ENCODE measurements around the gene TASOR.
A peak's percentile ranks its signal among the peaks of the same experiment; 100 is the strongest.
"Not testable (repeated sequence)": the region's sequence is repeated elsewhere in the genome, so short reads cannot be mapped to it uniquely, and the experiment has no call there.

Gene TASOR
- long read RNA-seq, donor 1: 0 reads
- long read RNA-seq, donor 2: 0 reads
- long read RNA-seq, donor 3, partial matches to known transcripts: 16 of 16 reads
- long read RNA-seq, donor 3, other reads (novel, unspliced or antisense): 0 of 16 reads
- long read RNA-seq, donor 4, full-length matches to known transcripts: 1 of 1 reads
- long read RNA-seq, donor 4, partial matches to known transcripts: 0 of 1 reads
- long read RNA-seq, donor 4, other reads (novel, unspliced or antisense): 0 of 1 reads
- long read RNA-seq, donor 5, full-length matches to known transcripts: 1 of 1 reads
- long read RNA-seq, donor 5, partial matches to known transcripts: 0 of 1 reads
- long read RNA-seq, donor 5, other reads (novel, unspliced or antisense): 0 of 1 reads
- long read RNA-seq, donor 6: 0 reads
- long read RNA-seq, donor 7, partial matches to known transcripts: 6 of 6 reads
- long read RNA-seq, donor 7, other reads (novel, unspliced or antisense): 0 of 6 reads
- long read RNA-seq, donor 8: 0 reads

DNA sequence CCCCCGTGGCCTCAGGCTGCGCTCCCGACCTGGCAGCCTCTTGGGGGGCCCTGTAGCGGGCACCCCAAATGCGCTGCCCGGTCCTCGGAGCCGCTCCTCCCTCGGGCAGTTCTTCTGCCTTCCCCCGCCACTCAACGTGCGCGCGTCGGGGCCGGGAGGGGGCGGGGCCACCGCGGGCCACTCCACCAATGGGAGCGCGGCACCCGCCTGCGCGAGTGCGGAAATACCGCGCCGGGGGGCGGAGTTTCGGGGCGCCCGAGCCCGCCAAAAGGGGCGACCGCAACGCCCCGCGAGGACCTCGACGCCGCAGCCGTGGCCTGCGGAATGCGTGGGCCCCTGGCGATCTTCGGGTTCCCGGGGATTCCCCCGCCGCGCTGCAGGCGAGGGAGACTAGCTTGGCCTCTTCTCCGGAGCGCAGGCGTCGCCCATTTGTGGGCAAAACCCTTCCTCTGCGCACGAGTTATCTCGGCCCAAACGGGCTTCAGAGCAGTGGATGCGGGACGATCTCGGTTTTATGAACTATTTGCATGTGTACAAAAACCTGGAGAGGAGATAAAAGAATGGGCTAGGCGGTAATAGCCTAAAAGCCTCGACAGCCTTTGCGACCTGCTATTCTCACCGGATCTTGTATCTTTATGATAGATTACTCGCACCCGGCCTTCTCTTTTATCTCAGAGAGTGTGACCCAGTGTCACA is at the start of gene TASOR:
TSS of gene TASOR (minus strand) at position 144 of the 696 bp plus-strand sequence. CDS start 259 bp downstream, outside the sequence.
- peak; percentile 84 for DNase-seq

DNA sequence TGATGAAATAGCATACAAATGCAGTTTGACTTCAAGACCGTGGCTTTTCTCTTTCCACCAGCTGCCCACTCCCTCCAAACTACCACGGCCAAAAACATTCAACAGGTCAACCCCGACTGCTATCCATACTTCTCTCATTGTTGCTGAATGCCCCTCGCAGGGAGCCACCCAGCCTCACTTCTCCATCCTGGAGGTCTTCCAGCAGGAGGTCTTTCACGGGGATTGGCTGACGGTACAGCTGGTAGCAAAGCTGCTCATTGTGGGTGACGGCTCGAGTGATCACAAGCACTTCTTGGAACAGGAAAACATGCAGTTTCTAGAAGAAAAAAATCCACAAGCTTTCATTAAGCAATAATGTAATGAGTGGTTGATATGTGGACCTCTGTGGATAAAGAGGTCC is 49.0 kb upstream of the TASOR start:
- DNase-seq: no peak

- no peak for DNase-seq
Observed at GRCh38 chr3:56725175-56725574, 42.1 kb upstream of the TASOR start.

DNA sequence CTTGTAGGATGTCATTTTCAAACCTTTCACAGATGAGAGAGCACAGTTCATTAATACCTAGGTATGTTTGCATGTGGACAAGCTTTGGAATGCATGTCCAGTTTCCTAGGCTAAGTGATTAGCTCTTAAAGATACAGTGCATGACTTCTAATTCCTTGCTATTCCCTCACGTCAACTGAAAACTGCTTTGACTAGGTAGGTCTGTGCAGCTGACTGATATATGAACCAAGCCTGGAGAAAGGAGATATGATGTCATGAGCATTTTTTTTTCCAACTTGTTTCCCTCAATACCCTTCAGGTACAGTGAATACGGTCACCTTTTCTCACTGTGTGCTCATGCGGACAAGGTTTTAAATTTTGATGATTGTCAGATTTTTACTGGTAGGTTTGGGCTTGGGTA is 41.6 kb upstream of the TASOR start:
- DNase-seq: peak; percentile 20

DNA sequence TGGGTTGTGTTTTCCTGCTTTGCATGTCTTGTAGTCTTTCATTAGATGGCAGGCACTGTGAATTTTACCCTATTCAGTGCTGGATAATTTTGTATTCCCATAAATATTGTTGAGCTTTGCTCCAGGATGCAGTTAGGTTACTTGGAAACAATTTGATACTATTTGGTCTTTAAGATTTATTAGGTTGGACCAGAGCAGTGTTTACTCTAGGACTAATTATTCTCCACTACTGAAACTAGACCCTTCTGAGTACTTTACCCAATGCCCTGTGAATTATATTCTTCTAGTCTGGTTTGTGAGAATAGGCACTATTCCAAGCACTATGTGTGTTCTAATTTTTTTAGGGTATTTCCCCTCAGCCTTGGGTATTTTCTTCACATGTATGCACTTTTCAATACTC is 37.8 kb upstream of the TASOR start:
- DNase-seq: no peak

DNA sequence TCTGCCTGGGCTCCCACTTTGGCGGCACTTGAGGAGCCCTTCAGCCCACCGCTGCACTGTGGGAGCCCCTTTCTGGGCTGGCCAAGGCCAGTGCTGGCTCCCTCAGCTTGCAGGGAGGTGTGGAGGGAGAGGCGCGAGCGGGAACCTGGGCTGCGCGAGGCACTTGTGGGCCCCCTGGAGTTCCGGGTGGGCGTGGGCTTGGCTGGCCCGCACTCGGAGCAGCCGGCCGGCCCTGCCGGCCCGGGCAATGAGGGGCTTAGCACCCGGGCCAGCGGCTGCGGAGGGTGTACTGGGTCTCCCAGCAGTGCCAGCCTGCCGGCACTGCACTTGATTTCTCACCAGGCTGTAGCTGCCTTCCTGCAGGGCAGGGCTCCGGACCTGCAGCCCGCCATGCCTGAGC is 35.7 kb upstream of the TASOR start:
- DNase-seq: not testable (repeated sequence)

GRCh38 chr3:56711344-56711743 is 28.3 kb upstream of the TASOR start:
- DNase-seq: no peak

DNA sequence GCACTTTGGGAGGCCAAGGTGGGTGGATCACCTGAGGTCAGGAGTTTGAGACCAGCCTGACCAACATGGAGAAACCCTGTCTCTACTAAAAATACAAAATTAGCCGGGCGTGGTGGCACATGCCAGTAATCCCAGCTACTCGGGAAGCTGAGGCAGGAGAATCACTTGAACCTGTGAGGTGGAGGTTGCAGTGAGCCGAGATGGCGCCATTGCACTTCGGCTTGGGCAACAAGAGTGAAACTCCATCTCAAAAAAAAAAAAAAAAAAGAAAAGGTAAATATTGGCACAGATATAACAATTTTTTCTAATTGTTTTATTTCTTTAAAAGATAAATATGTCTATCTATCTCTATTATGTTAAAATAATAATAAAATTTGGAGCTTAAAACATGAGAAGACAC is 24.3 kb upstream of the TASOR start:
- DNase-seq: not testable (repeated sequence)

DNA sequence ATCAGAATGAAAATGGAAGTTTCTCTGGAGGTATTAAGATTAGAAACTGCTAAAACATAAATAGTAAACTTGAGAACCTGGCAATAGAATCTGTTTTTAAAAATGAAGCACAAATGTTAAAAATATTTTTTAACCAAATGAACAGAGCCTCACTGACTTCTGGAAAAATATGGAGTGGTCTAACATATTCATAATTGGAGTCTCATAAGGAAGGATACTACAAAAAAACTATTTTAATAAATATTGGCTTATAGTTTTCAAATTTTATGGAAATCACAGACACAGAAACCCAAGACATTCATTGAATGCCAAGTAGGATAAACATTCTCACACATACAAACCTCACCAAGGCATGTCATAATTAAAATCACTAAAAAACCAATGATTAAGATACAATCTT is 23.6 kb upstream of the TASOR start:
- DNase-seq: no peak

GRCh38 chr3:56704706-56705105 is 21.6 kb upstream of the TASOR start:
- DNase-seq: no peak

DNA sequence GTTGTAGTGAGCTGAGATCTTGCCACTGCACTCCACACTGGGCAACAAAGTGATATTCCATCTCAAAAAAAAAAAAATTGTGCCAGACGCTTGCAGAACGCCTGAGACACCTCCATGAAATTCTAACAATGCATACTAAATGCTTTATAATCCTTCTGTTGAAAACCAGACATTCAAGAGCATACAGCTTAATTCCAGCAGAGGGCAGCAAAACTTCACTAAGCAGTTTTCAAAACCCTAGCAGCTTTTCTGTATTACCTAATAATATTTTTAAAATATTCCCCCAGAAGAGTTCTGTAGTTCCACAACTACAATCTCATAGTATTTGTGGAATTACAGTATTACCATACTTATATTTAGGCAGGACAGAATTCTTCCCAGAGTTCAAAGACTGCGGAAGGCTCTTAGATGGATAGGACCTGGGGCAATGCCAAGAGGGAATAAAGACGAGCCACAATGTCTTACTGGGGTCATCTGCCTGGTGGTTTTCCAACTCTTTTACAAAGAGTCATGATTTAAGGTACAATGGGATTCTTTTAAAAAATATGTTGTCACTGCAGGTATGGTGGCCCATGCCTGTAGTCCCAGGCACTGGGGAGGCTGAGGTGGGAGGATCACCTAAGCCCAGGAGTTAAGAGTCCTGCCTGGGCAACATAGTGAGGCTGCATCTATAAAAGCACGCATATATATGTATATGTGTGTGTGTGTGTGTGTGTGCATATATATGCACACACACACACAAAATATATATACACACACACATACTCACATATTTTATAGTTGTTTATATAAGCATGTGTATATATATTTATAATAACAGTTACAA is 19.6 kb upstream of the TASOR start:
- DNase-seq: peak; percentile 49

DNA sequence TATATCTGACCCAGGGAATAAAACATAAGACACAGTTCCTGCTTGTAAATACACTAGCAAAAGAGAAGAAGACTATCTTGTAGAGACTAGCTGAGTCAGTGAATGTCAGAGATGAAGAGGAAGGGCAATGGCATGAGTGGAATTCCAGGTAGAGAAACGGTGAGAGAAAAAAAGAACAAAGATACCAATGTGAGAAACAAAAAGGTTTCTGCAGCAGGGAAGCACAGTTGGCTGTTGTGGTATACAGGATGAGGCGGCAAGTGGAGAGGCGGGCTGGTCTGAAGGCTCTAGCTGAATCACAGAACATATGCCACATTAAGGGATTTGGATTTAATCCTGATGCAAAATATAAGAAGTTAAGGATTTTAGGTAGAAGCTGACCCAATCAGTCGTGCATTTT is 17.1 kb upstream of the TASOR start:
- DNase-seq: no peak

DNA sequence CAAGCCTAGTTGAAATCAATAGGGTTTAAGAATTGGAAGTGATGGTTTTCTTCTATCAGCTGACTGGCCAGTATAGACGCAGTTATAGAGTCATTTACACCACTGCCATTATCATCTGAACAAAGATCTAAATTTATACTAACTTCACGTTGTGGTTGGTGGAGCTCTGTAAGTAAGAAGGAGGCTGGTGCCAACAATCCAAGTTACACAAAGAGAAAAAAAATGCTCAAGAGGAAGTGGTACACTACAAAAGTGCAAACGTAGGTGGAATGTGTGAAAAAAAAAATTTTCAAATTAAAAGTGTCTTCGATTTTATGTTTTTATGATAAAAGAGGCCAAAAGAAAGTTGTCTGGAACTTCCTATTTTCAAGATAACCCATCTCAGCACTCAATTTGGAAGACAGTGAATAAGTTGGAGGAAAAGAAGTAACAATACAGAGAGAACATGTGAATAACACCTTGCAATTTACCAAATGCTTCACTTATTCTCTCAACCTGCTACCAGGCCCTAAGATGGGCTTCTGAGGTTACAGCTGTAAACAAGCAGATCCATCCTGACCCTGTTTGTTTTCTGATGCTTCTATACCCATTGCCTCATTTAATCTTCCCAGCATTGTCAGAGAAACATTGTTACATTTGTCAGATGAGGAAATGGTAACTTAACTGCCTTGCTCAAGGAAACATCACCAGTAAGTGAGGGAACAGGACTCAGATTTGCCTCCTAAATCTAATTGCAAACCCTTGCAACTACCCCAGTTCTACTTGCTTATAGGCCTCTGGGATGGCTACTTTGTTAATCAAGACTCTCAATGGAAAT is 12.0 kb upstream of the TASOR start:
- DNase-seq: no peak

- no peak for DNase-seq
Observed at GRCh38 chr3:56693750-56694149, 10.7 kb upstream of the TASOR start.

GRCh38 chr3:56692520-56693433 is 9.7 kb upstream of the TASOR start:
- DNase-seq: not testable (repeated sequence)

GRCh38 chr3:56692001-56692365 is 8.9 kb upstream of the TASOR start:
- DNase-seq: not testable (repeated sequence)

DNA sequence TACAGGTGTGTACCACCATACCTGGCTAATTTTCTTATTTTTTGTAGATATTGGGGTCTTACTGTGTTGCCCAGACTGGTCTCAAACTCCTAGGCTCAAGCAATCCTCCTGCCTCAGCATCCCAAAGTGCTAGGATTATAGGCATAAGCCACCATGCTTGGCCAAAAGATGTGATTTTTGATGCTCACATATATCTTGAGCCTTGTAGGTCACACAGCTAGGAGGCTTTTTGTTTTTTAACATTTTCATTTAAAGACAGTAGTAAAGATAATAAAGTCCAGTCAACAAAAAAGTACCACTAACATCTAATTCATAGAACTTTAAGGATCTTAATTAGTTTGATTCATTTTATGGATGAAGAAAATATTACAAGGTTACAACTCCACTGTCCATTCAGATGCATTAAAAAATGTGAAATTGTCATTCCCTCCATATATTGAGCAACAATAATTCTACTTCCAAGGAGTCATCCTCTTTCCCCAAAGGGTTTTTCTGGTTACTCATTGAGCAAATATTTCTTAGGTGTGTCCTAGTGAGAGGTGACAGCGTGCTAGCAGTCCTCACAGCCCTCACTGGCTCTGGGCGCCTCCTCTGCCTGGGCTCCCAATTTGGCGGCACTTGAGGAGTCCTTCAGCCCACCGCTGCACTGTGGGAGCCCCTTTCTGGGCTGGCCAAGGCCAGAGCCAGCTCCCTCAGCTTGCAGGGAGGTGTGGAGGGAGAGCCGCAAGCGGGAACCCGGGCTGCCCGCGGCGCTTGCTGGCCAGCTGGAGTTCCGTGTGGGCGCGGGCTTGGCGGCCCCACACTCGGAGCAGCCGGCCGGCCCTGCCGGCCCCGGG is 8.3 kb upstream of the TASOR start:
- DNase-seq: no peak

DNA sequence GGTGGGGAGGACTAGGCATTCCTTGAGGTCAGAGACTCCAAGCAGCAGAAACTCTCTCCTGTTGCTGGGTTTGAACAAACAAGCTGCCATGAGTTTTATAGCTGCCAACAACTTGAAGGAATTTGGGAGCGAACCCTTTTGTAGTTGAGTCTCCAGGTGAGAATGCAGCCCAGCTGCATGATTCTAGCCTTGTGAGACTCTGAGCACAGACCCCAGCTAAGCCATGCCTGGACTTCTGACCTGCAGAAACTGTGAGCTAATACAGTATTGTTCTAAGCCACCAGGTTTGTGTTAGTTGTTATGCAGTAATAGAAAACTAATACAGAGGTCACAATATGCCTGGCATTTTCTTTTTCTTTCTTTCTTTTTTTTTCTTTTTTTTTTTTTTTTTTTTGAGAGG is 6.2 kb upstream of the TASOR start:
- DNase-seq: no peak

DNA sequence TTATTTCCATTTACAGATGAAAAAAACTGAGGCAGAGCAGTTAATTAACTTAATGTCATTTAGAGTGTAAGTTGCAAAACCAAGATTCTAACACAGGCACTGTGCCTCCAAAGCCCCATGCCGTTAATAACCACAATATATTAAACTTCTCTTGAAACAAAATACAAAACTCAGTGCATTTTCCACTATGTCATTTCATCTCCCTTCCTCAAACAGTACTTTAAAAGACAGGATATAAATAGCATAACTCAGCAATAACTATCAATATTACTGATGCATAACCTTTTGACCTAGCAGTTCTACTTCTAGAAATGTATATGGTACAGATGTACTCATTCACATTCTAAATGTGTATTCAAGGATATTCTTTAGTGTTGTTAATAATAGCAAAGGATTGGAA is 5.1 kb upstream of the TASOR start:
- DNase-seq: no peak

DNA sequence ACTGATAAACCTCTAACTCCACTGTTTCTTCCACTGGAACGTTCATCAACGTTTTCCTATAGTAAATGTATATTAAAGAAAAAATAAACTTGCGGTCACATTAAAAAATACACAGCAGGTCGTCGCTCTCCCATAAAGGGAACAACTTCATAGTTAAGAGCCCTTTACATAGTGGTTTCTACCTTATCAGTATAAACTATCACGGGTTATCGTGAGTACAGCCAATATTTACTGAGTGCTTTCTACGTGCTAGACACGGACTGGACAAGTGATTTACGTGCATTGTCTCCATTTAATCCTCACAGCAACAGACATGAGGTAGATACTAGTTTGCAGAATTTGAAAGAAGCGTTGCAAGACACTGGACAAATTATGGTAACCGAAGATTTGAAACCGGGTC is 964 bp upstream of the TASOR start:
- DNase-seq: no peak
